ENCODE data around the gene OSBPL8. TPM values are rescaled to one million over a fixed set of nuclear protein-coding genes. Genes with fewer than 3 reads are reported as not detected.

OSBPL8 gene
- total RNA-seq, 1 donor from 2014 or later, result 33.1 TPM

- ATAC-seq, result no peak
These were observed 256.2 kb downstream of the OSBPL8 start for GRCh38 chr12:76303365-76303764.

More at GRCh38 chr12:76303365-76303764, 256.2 kb downstream of the OSBPL8 start:
- intact Hi-C loops (cut with DNase I), result no loop called here
- no peak for DNase-seq (ENCODE audit: missing footprints)

Other genes with a start within 250 kb of the OSBPL8 start
- 8.6 TPM for gene BBS10, start 211.4 kb downstream of the OSBPL8 start, total RNA-seq
- gene ZDHHC17, start 204.3 kb upstream of the OSBPL8 start, total RNA-seq, result 18.0 TPM